GM23338 (cell line): ENCODE measurements around the gene LRRN4CL. TPM values are rescaled to one million over a fixed set of nuclear protein-coding genes. Genes with fewer than 3 reads are reported as not detected.
A peak's percentile ranks its signal among the peaks of the same experiment; 100 is the strongest.

Experiments used
- ATAC-seq: fragments of 200-7000 bp; cut with Tn5 transposase; 3 replicates; pipeline ENCODE4 v1.9.1; 2020
- DNase-seq: peaks from one replicate; pipeline ENCODE4 v3.0.0-alpha.2; 2015; ENCODE audit warnings: low spot score
- H2AFZ ChIP-seq: fragments of 200-600 bp; sonication (generic); 2 replicates; pipeline ENCODE4 v1.8.0; 2016; ENCODE audit warnings: antibody characterized with exemption, mild to moderate bottlenecking, moderate library complexity
- H3F3A ChIP-seq: fragments of 200-600 bp; sonication (generic); replicated peaks from 2 replicates; pipeline ENCODE4 v1.8.0; 2017; ENCODE audit warnings: antibody characterized with exemption, mixed run types, low read depth
- H3K27ac ChIP-seq: fragments of 200-600 bp; sonication (generic); 2 replicates; pipeline ENCODE4 v1.6.1; 2016; ENCODE audit warnings: low read depth
- H3K27me3 ChIP-seq: fragments of 200-600 bp; sonication (generic); 2 replicates; pipeline ENCODE4 v1.8.0; 2016; ENCODE audit warnings: mild to moderate bottlenecking, mixed run types, moderate library complexity; ENCODE audit not compliant: insufficient read depth
- H3K36me3 ChIP-seq: fragments of 200-600 bp; sonication (generic); 2 replicates; pipeline ENCODE4 v1.8.0; 2016; ENCODE audit warnings: mild to moderate bottlenecking; ENCODE audit not compliant: insufficient read depth
- H3K4me1 ChIP-seq: fragments of 200-600 bp; sonication (generic); 2 replicates; pipeline ENCODE4 v1.8.0; 2016; ENCODE audit warnings: mild to moderate bottlenecking, moderate library complexity; ENCODE audit not compliant: insufficient read depth
- H3K4me2 ChIP-seq: fragments of 200-600 bp; sonication (generic); 2 replicates; pipeline ENCODE4 v1.7.1; 2017; ENCODE audit warnings: mixed run types
- H3K4me3 ChIP-seq: fragments of 200-600 bp; sonication (generic); 2 replicates; pipeline ENCODE4 v1.6.1; 2016; ENCODE audit warnings: mixed run types
- H3K79me2 ChIP-seq: fragments of 200-600 bp; sonication (generic); replicated peaks from 2 replicates; pipeline ENCODE4 v1.8.0; 2017; ENCODE audit warnings: mild to moderate bottlenecking; ENCODE audit not compliant: insufficient read depth
- H3K9me2 ChIP-seq: fragments of 200-600 bp; sonication (generic); 2 replicates; pipeline ENCODE4 v1.8.0; 2017; ENCODE audit not compliant: insufficient read depth
- H4K20me1 ChIP-seq: fragments of 200-600 bp; sonication (generic); replicated peaks from 2 replicates; pipeline ENCODE4 v1.8.0; 2017; ENCODE audit warnings: mild to moderate bottlenecking; ENCODE audit not compliant: insufficient read depth
- H3K27ac Mint-ChIP-seq: 2 replicates; pipeline ENCODE4 v1.8.0; 2020; ENCODE audit warnings: inconsistent platforms, mild to moderate bottlenecking, moderate library complexity, mixed read lengths
- H3K27me3 Mint-ChIP-seq: 3 replicates; pipeline ENCODE4 v1.8.0; 2022; ENCODE audit warnings: low read depth, mild to moderate bottlenecking, moderate library complexity, mixed read lengths, inconsistent platforms; ENCODE audit not compliant: insufficient read depth, poor library complexity
- H3K36me3 Mint-ChIP-seq: 3 replicates; pipeline ENCODE4 v1.8.0; 2021; ENCODE audit warnings: low read depth, mild to moderate bottlenecking, inconsistent platforms, moderate library complexity, mixed read lengths
- H3K4me1 Mint-ChIP-seq: 3 replicates; pipeline ENCODE4 v1.8.0; 2020; ENCODE audit warnings: mild to moderate bottlenecking, inconsistent platforms, mixed read lengths
- H3K4me3 Mint-ChIP-seq: 3 replicates; pipeline ENCODE4 v1.8.0; 2021; ENCODE audit warnings: moderate library complexity, mild to moderate bottlenecking, inconsistent platforms, mixed read lengths
- H3K9me3 Mint-ChIP-seq: 3 replicates; pipeline ENCODE4 v1.8.0; 2020; ENCODE audit warnings: moderate library complexity, mild to moderate bottlenecking, inconsistent platforms, mixed read lengths
- CREB1 ChIP-seq: fragments of 250-450 bp; sonication (Bioruptor Pico); IDR thresholded peaks from 2 replicates; pipeline ENCODE4 v1.5.0; 2020; ENCODE audit warnings: low read depth, mild to moderate bottlenecking, moderate library complexity
- CTCF ChIP-seq, 2 experiments: fragments of 200-600 bp in 1 of 2; sonication (generic) in 1 of 2; conservative IDR thresholded peaks; 2 replicates each; pipeline versions ENCODE4 v1.5.1 to v1.6.1; 2016 to 2017; ENCODE audit warnings: antibody characterized with exemption in 2 of 2, low read depth in 2 of 2, mild to moderate bottlenecking in 2 of 2, moderate library complexity in 1 of 2
- ETS1 ChIP-seq: IDR thresholded peaks from 2 replicates; pipeline ENCODE4 v1.6.1; 2016; ENCODE audit warnings: antibody characterized with exemption
- EZH2 ChIP-seq: fragments of 200-600 bp; sonication (generic); IDR thresholded peaks from one replicate; pipeline ENCODE4 v1.8.0; 2017; ENCODE audit warnings: antibody characterized with exemption, mild to moderate bottlenecking, low read depth; ENCODE audit not compliant: unreplicated experiment
- EZH2phosphoT487 ChIP-seq: fragments of 200-600 bp; sonication (generic); IDR thresholded peaks from one replicate; pipeline ENCODE4 v1.8.1; 2018; ENCODE audit warnings: antibody characterized with exemption; ENCODE audit not compliant: unreplicated experiment
- JUNB ChIP-seq: IDR thresholded peaks from one replicate; pipeline ENCODE4 v1.6.1; 2016; ENCODE audit warnings: antibody characterized with exemption; ENCODE audit not compliant: unreplicated experiment
- NANOG ChIP-seq: IDR thresholded peaks from 2 replicates; pipeline ENCODE4 v1.6.1; 2016; ENCODE audit warnings: antibody characterized with exemption, borderline replicate concordance
- POLR2AphosphoS5 ChIP-seq: IDR thresholded peaks from 2 replicates; pipeline ENCODE4 v1.6.1; 2016; ENCODE audit warnings: antibody characterized with exemption, low read depth
- STAT1 ChIP-seq: IDR thresholded peaks from one replicate; pipeline ENCODE4 v1.6.1; 2016; ENCODE audit warnings: antibody characterized with exemption; ENCODE audit not compliant: unreplicated experiment
- ZNF114 ChIP-seq: fragments of 250-450 bp; sonication (Bioruptor Pico); IDR thresholded peaks from 2 replicates; pipeline ENCODE4 v1.5.0; 2020; ENCODE audit warnings: mild to moderate bottlenecking, moderate library complexity
- ZNF331 ChIP-seq: fragments of 250-450 bp; sonication (Bioruptor Pico); IDR thresholded peaks from 2 replicates; pipeline ENCODE4 v1.5.0; 2020; ENCODE audit warnings: low read depth, mild to moderate bottlenecking, moderate library complexity
- ZNF462 ChIP-seq: fragments of 250-450 bp; sonication (Bioruptor Pico); IDR thresholded peaks from 2 replicates; pipeline ENCODE4 v1.5.0; 2020; ENCODE audit warnings: mild to moderate bottlenecking, moderate library complexity
- polyA plus RNA-seq: library from polyadenylated mRNA; unstranded; fragments of >200 nt; fragmentation: Nextera tagmentation; extraction: Ambion mirVana; gene quantifications from 2 replicates; pipeline ENCODE4 v1.2.1, GENCODE V29; 2016
- total RNA-seq: library from RNA; depleted of rRNA; stranded (reverse); fragments of >200 nt; shearing (Covaris generic); gene quantifications from 2 replicates; pipeline ENCODE4 v1.2.3, GENCODE V29; 2014

Gene LRRN4CL
- total and polyA plus RNA-seq, 2 experiments from 2014 or later, result 0.08 to 0.21 TPM

GRCh38 chr11:62726156-62726914, 37.0 kb upstream of the LRRN4CL start:
- H3K27me3 ChIP-seq, result no peaks in the 10 kb centered on the region
- DNase-seq, result no peak
- H3K4me1 Mint-ChIP-seq, result peaks cover 21% of the 10 kb centered on the region
- no peaks in the 10 kb centered on the region for H3K9me2 ChIP-seq
- peaks cover 47% of the 10 kb centered on the region for H3K36me3 Mint-ChIP-seq
- peak overlapping the region; percentile 84; the same call in 1 of the 2 replicates for H3K27ac Mint-ChIP-seq
- H3K27ac ChIP-seq, result no peak overlapping the region
- peaks cover 37% of the 10 kb centered on the region for H4K20me1 ChIP-seq
- H3K79me2 ChIP-seq, result peaks cover 74% of the 10 kb centered on the region
- peak overlapping the region; percentile 98 for H3K4me2 ChIP-seq
- no peak for TF ChIP-seq JUNB
- ATAC-seq, result no peak
- H3F3A ChIP-seq, result peaks cover 45% of the 10 kb centered on the region
- no peaks in the 10 kb centered on the region; the same call in 2 of the 3 replicates for H3K9me3 Mint-ChIP-seq
- H3K4me3 ChIP-seq, result peak overlapping the region; percentile 59
- peaks cover 36% of the 10 kb centered on the region for H3K36me3 ChIP-seq
- H3K27me3 Mint-ChIP-seq, result peaks cover 14% of the 10 kb centered on the region
- peaks cover 24% of the 10 kb centered on the region for H3K4me1 ChIP-seq
- no peak overlapping the region for H2AFZ ChIP-seq
- peak overlapping the region; percentile 98 for H3K4me3 Mint-ChIP-seq

GRCh38 chr11:62725646-62726045, 36.3 kb upstream of the LRRN4CL start:
- Histone ChIP-seq H3K79me2 (peaks cover 73% of the 10 kb centered on the region), H3K27ac (no peak overlapping the region), H4K20me1 (peaks cover 42% of the 10 kb centered on the region), H3K9me2 (no peaks in the 10 kb centered on the region), H3K4me2 (peak overlapping the region; percentile 98), H3K4me3 (peak overlapping the region; percentile 59), H3F3A (peaks cover 51% of the 10 kb centered on the region), H3K36me3 (peaks cover 43% of the 10 kb centered on the region), H3K27me3 (no peaks in the 10 kb centered on the region), H3K4me1 (peaks cover 24% of the 10 kb centered on the region), H2AFZ (no peak overlapping the region)
- ATAC-seq (no peak), DNase-seq (peak; percentile 34)
- H3K4me1 Mint-ChIP-seq, result peaks cover 21% of the 10 kb centered on the region
- peaks cover 14% of the 10 kb centered on the region for H3K27me3 Mint-ChIP-seq
- H3K27ac Mint-ChIP-seq, result peak overlapping the region; percentile 25
- H3K9me3 Mint-ChIP-seq, result no peaks in the 10 kb centered on the region; the same call in 2 of the 3 replicates
- peaks cover 54% of the 10 kb centered on the region for H3K36me3 Mint-ChIP-seq
- H3K4me3 Mint-ChIP-seq, result peak overlapping the region; percentile 98
- TF ChIP-seq ZNF462 (CRISPR knock-in tag) (no peak), CREB1 (no peak), ETS1 (no peak), JUNB (no peak), ZNF331 (CRISPR knock-in tag) (no peak), POLR2AphosphoS5 (no peak), EZH2 (no peak), NANOG (no peak), ZNF114 (CRISPR knock-in tag) (no peak), STAT1 (no peak), CTCF (conservative IDR thresholded peaks at IDR 0.05; ENCODE audit: low read depth in 2 of 2) (no peak), EZH2phosphoT487 (no peak)
